NOMO-1 treated with DMSO at 0.1 percent for 48 hours (cell line): ENCODE data around the gene ADA.

Experiments used
- DNase-seq: peaks from one replicate; lab custom pipeline; 2025; ENCODE audit not compliant: unreplicated experiment; lab: John Stamatoyannopoulos, UW

ADA gene

DNA sequence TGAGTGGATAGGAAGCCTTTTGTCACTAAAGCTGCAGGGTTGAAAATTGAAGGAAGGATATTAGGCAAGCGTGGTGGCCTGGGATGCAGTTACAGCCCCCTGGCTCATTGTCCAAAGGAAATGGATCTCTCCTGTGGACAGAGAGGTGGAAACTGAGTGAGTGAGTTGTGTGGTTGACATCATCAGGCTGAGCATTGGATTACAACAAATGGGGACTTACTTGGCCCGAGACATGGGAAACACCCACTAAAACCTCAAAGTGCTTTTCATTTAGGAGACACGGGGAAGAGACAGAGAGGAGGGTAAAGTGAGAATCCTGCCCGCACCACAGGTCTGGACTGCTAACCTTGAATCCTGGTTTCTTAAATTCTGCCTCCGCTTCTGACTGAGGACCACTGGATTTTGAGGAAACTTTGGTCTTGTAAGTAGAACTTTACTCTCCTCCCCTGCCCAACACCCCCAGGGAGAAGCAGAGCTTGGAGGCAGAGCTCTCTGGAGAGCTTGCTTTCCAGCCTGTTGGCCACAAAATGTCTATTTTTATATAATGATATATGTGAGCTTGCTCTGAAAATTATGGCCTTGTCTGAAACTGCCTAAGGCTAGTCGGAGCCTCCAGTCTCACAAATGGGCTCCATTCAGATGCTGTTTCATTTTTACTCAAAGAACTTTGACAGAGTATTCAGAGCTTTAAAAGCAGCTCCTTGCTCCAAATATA, 69.0 kb downstream of the ADA start, which contains the start of gene PKIG:
Gene PKIG (plus strand): TSS at position 269 of the 715 bp plus-strand sequence. CDS start 31,978 bp downstream, outside the sequence.
- no peak for DNase-seq

DNA sequence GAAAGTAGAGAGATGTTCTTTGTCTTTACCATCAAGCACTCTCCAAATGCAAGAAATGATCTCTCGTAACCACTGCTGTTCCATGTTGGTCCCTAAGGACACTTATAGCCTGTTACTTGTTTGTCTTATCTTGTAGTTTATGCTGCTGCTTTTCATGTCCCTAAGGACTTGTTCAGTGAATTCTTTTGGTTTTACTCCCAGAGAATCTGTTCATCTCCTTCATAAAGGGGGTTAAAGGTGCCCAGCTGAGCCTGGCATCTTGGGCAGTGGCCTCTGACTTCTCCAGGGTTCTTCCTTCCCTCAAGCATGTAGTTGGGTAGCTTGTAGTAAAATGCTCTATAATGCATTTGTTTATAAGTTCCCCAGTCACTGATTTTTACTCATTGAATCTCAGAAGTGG, 70.0 kb downstream of the ADA start:
- no peak for DNase-seq

DNA sequence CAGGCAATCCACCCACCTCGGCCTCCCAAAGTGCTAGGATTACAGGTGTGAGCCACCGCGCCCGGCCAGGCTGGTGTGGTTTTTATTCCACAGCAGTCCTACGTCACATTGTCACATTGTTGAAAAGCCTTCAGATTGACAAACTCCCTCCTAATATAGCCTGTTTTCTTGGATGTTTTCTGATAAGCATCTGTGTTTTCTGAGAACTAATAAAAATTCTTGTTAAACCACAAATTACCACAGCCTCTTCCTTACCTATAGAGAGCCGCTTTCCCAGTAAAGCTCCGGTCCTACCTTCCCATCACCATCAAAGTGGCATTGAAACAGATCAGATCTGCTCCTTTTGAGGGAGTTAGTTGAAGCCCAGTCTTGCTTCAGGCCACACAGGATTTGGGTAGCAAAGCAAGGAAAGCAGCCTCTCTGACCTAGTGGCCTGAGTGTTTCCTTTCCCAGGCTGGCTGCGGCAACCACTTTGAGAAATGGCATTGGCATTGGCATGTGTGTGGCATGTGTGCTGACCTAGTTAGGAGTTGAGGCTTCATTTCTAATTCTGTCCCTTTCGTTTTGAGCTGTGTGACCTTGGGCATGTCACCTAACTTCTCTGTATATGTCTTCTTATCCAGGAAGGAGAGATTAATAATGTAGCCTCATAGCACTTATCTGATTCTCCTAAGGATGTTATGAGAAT, 70.8 kb downstream of the ADA start:
- no peak for DNase-seq

DNA sequence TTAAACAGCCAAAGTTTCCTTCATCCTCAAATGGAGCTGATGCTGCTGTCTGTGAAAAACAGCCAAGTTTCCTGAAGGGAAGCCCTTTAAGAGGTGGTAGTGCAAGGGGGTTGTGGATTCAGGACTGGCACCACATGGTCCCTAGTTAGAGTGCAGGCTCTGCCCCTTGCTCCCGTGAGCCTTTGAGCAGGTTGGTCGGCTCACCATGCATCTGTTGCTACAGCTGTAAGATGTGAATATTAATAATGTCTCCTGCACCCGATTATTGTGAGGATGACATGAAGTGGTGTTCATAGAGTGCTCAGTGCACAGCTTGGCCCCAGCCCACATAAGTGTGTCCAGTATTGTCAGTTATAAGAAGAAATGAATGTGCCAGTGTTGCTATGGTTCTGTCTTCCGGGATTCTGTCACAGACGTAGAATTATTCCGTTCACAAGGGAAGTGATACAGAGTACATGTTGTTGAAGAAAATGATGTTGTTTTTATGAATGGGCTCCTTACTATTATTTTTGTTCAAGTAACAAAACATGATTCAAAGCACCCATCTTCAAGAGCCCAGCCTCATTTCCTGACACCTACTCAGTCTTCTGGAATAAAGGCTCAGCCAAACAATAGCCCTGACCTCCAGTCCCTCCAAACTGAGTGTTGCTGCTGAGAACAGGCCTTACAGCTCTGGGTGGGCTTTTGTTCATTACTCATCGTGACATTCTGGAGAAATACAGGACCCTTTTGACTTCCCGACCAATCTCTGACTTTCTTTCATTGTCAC, 72.0 kb downstream of the ADA start:
- no peak for DNase-seq

DNA sequence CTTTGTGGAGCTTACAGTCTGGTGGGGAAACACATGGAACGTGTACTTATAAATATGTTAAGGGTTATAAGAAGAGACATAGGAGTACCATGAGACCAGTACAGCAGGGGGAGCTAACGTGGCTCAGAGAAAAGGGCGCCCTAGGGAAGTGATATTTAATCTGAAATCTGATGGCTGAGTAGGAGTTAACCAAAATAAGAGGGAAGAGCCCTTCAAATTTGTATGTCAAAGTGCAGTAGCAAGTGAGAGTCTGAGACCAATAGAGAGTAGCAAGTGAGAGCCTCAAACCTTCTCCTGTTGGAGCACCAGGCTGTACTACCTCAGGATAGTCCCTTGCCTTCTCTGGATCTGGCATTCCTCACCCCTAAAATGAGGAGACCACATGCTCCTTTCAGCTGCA, 75.2 kb downstream of the ADA start:
- DNase-seq: peak; percentile 88

DNA sequence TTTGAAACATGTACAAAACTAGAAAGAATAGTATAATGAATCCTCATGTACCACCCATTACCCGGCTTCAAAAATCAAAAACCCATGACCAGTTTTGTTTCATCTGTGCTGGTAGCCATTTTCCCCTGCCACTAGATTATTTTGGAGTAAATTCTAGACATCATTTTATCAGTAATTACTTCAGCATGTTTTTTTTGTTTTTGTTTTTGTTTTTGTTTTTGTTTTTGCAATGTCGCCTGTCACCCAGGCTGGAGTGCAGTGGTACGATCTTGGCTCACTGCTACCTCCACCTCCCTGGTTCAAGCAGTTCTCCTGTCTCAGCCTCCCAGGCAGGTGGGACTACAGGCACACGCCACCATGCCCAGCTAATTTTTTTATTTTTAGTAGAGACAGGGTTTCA, 77.1 kb downstream of the ADA start:
- DNase-seq: no peak

DNA sequence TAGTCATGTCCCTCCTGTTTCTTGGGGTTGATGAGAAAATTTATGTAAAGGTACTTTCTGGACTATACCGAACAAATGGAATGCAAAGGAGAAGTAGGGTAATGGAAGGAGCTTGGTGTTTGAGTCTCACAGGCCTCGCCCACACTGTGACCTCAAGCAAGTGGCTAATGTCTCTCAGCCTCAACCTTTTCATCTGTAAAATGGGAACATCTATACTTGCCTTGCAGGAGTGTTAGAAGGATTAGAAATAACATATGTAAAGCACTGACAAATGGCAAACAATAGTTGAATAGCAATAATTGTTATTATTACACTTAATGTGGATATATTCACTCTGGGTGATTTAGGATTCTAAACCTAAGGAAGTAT, 78.0 kb downstream of the ADA start:
- DNase-seq: no peak

DNA sequence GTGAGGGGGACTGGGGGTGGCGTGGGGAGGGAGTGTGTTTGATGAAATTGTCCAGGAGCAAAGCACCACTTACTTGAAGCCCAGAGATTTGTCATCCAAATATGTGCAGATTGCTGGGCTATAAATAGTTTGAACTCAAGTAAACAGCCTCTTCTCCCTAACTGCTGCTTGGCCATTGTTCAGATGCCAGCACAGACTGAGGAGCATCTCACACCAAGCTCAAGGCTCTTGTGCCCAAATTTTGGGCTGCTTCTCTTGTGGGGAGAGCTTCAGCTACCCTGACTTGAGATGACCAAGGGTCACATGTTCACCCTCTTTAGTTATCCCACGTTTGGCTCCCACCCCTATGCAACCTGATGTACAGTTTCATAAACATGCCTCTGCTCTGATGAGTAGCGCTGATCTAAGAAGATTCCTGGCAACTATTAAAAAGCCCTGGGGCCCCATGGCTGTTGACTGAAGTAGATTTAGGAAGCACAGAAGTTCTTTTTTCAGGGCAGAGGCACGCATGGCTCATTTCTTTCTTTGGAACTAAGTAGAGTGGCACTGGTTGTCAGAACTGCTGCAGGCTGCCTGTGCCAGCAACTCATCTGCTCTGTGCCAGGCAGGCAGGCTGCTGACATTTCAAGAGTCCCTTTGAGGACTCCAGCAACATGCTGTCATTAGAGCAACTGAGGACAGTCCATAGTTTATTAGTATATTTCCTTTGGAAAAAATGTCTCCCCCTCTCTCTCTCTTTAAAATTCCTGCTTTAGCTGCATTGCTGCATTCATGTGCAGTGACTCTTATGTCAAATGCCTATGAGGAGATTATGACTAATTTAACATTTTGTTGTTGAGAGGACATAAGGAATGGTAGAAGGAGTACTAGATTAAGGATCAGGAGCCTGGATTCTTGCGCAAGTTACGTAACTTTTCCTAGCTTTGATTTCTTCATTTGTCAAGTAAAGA, 78.7 kb downstream of the ADA start:
- no peak for DNase-seq

DNA sequence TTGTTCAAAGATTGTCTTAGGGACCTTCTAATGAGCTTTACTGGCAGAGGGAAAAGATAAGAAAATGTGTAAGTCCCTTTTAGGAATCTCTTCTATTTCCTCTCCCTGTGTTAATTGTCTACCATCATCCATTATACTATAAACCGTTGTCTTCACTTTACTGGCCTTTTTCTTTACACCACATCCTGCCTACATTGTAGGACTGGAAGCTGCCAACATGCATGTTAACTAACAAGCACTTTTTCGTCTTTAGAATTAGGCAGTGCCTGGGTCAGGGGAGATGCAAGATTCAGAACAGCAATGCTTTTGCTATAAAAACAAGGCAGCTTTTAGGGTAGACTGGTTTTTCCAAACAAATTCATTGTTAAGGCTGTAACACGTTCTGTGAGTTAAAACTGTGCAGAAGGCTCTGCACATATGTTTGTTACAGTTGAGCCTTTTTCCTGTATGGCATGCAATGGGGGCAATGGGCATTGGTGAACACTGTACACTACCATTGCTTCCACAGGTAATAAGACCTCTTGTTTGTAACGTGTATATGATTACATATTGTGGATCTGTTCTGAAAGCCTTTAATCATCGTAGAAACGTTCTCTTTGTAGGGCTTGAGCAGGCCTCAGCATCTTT, 80.0 kb downstream of the ADA start:
- DNase-seq: no peak

DNA sequence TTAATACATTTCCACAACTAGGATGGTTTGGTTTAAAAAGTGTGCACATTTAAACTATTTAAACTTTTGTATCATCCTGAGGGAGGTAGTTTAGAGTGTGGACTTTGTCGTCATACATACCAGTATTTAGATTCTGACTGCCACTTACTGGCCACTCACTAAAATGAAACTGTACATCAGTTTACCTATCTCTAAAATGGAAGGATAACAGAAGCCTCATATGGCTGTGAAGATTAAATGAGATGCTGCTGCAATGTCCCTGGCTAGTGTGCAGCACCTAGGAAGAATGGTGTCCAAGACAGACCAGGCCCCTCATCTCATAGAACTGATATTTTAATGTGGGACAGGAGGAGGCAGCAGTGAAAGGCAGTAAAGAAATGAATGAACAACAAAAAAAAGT, 81.1 kb downstream of the ADA start:
- no peak for DNase-seq
